GM21825 (cell line): Measurements from ENCODE around the gene CYP2R1.
A peak's percentile ranks its signal among the peaks of the same experiment; 100 is the strongest.

ENCODE experiments used
- ATAC-seq: cut with Tn5 transposase; IDR thresholded peaks from one replicate; pipeline ENCODE4 v1.9.1; 2021; ENCODE audit warnings: mild to moderate bottlenecking, moderate library complexity; ENCODE audit not compliant: unreplicated experiment

The CYP2R1 gene

GRCh38 chr11:14892036-14892556, at the start of gene CYP2R1:
Gene CYP2R1 (minus strand): TSS chr11:14892231. CDS start chr11:14892205, 26 bp downstream.
- ATAC-seq, result peak; percentile 96

- no peak for ATAC-seq
Observed at GRCh38 chr11:14938936-14939335, 46.9 kb upstream of the CYP2R1 start.

- no peak for ATAC-seq
Observed at GRCh38 chr11:14934641-14935351, 42.8 kb upstream of the CYP2R1 start.

- ATAC-seq, result no peak
Observed at GRCh38 chr11:14932447-14932846, 40.4 kb upstream of the CYP2R1 start.

GRCh38 chr11:14930369-14930768, 38.3 kb upstream of the CYP2R1 start:
- no peak for ATAC-seq

- no peak for ATAC-seq
Observed at GRCh38 chr11:14927146-14927545, 35.1 kb upstream of the CYP2R1 start.

- ATAC-seq, result no peak
Observed at GRCh38 chr11:14924318-14924717, 32.3 kb upstream of the CYP2R1 start.

GRCh38 chr11:14916403-14916802, 24.4 kb upstream of the CYP2R1 start:
- ATAC-seq, result no peak

- ATAC-seq, result no peak
Observed at GRCh38 chr11:14914536-14914935, 22.5 kb upstream of the CYP2R1 start.

- no peak for ATAC-seq
Observed at GRCh38 chr11:14908214-14908880, 16.3 kb upstream of the CYP2R1 start.

- no peak for ATAC-seq
Observed at GRCh38 chr11:14907411-14908213, 15.6 kb upstream of the CYP2R1 start.

- ATAC-seq, result no peak
Observed at GRCh38 chr11:14906993-14907392, 15.0 kb upstream of the CYP2R1 start.

GRCh38 chr11:14906578-14906977, 14.5 kb upstream of the CYP2R1 start:
- ATAC-seq, result no peak

GRCh38 chr11:14905104-14906033, 13.3 kb upstream of the CYP2R1 start:
- ATAC-seq, result peak; percentile 64

- peak; percentile 44 for ATAC-seq
Observed at GRCh38 chr11:14904745-14905103, 12.7 kb upstream of the CYP2R1 start.

- ATAC-seq, result no peak
Observed at GRCh38 chr11:14902650-14903350, 10.8 kb upstream of the CYP2R1 start.

- no peak for ATAC-seq
Observed at GRCh38 chr11:14898906-14899305, 6.9 kb upstream of the CYP2R1 start.

- ATAC-seq, result no peak
Observed at GRCh38 chr11:14898355-14898754, 6.3 kb upstream of the CYP2R1 start.

GRCh38 chr11:14894657-14895598, 2.9 kb upstream of the CYP2R1 start:
- ATAC-seq, result no peak
